ENCODE measurements around the gene PNO1. TPM values are rescaled to one million over a fixed set of nuclear protein-coding genes. Genes with fewer than 3 reads are reported as not detected.
"Not testable (repeated sequence)": the region's sequence is repeated elsewhere in the genome, so short reads cannot be mapped to it uniquely, and the experiment has no call there.

Gene PNO1
- total RNA-seq, 2 experiments from 2014 or later = 27.1 to 29.5 TPM

DNA sequence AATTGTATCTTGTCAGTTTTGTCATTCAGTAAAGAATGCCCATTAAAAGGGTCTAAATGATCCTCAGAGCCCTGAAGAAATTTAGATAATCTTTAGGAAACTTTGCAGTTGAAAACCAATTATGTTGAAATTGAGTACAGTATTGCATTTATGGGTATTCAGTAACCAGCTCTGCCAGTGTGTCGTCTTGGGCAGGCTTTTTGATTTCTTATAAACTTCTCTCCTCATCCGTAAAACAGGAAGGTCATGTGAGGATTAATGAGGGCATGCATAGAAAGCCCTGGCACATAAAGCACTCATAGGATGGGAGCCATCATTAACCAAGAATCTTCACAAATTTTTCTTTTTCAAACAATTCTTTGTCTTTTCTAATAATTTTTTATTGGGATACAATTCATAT, 14.8 kb downstream of the PNO1 start:
- DNase-seq (no peak), ATAC-seq (ENCODE audit: poor library complexity) (no peak)
- H3K36me3 Mint-ChIP-seq (ENCODE audit: low read depth) = peaks cover 49% of the 10 kb centered on the region
- Histone ChIP-seq H3K36me3 (ENCODE audit: insufficient read depth, low read length) (peaks cover 65% of the 10 kb centered on the region), H3K4me1 (ENCODE audit: insufficient read depth, low read length) (no peaks in the 10 kb centered on the region), H3K4me3 (ENCODE audit: low read length) (no peak overlapping the region), H3K27me3 (ENCODE audit: control insufficient read depth in 1 of 2, insufficient read depth in 2 of 2, low read length in 2 of 2) (no peaks in the 10 kb centered on the region), H3K27ac (ENCODE audit: low read depth in 1 of 2, low read length in 2 of 2) (no peak overlapping the region), H3K9me3 (ENCODE audit: control insufficient read depth in 1 of 2, insufficient read depth in 1 of 2, low read length in 2 of 2) (no peaks in the 10 kb centered on the region)
- H3K27ac Mint-ChIP-seq = peak overlapping the region; percentile 50
- no peaks in the 10 kb centered on the region for H3K27me3 Mint-ChIP-seq
- ChIA-PET CTCF (no interaction called here), POLR2A (interaction anchor here (1.1 kb wide), 1 partner anchor 15 kb away, joined by 5 read pairs; the partner anchor contains the start of gene PNO1)
- H3K4me3 Mint-ChIP-seq = no peak overlapping the region
- TF ChIP-seq, protein P1, sequence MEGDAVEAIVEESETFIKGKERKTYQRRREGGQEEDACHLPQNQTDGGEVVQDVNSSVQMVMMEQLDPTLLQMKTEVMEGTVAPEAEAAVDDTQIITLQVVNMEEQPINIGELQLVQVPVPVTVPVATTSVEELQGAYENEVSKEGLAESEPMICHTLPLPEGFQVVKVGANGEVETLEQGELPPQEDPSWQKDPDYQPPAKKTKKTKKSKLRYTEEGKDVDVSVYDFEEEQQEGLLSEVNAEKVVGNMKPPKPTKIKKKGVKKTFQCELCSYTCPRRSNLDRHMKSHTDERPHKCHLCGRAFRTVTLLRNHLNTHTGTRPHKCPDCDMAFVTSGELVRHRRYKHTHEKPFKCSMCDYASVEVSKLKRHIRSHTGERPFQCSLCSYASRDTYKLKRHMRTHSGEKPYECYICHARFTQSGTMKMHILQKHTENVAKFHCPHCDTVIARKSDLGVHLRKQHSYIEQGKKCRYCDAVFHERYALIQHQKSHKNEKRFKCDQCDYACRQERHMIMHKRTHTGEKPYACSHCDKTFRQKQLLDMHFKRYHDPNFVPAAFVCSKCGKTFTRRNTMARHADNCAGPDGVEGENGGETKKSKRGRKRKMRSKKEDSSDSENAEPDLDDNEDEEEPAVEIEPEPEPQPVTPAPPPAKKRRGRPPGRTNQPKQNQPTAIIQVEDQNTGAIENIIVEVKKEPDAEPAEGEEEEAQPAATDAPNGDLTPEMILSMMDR (IDR thresholded peaks at IDR 0.05) = no peak
- H3K9me3 Mint-ChIP-seq = no peaks in the 10 kb centered on the region
- H3K4me1 Mint-ChIP-seq (ENCODE audit: low read depth) = peaks cover 8% of the 10 kb centered on the region
- intact Hi-C loops (cut with DNase I, micrococcal nuclease) = no loop called here

GRCh38 chr2:68172990-68173700, 15.5 kb downstream of the PNO1 start:
- Histone ChIP-seq H3K4me1 (ENCODE audit: insufficient read depth, low read length) (no peaks in the 10 kb centered on the region), H3K36me3 (ENCODE audit: insufficient read depth, low read length) (peaks cover 65% of the 10 kb centered on the region), H3K4me3 (ENCODE audit: low read length) (no peak overlapping the region), H3K27ac (ENCODE audit: low read depth in 1 of 2, low read length in 2 of 2) (no peak overlapping the region), H3K9me3 (ENCODE audit: control insufficient read depth in 1 of 2, insufficient read depth in 1 of 2, low read length in 2 of 2) (no peaks in the 10 kb centered on the region), H3K27me3 (ENCODE audit: control insufficient read depth in 1 of 2, insufficient read depth in 2 of 2, low read length in 2 of 2) (no peaks in the 10 kb centered on the region)
- ChIA-PET CTCF (interaction anchor here (0.7 kb wide), 1 partner anchor 324 kb away, joined by 3 read pairs; no protein-coding TSS in a partner anchor), POLR2A (interaction anchor here (1.1 kb wide), 1 partner anchor 15 kb away, joined by 5 read pairs; the partner anchor contains the start of gene PNO1)
- ATAC-seq (ENCODE audit: poor library complexity) = no peak
- DNase-seq = peak in 2 of 14 experiments; percentile 12 to 17
- H3K27ac Mint-ChIP-seq = peak overlapping the region; percentile 50
- H3K27me3 Mint-ChIP-seq = no peaks in the 10 kb centered on the region
- intact Hi-C loops (cut with DNase I, micrococcal nuclease) = no loop called here
- H3K36me3 Mint-ChIP-seq (ENCODE audit: low read depth) = peaks cover 48% of the 10 kb centered on the region
- TF ChIP-seq, protein P1 (IDR thresholded peaks at IDR 0.05) = no peak
- no peaks in the 10 kb centered on the region for H3K9me3 Mint-ChIP-seq
- H3K4me3 Mint-ChIP-seq = no peak overlapping the region
- peaks cover 2% of the 10 kb centered on the region for H3K4me1 Mint-ChIP-seq (ENCODE audit: low read depth)

- H3K4me3 Mint-ChIP-seq; intact Hi-C loops (cut with DNase I, micrococcal nuclease); H3K9me3 ChIP-seq (ENCODE audit: control insufficient read depth in 1 of 2, insufficient read depth in 1 of 2, low read length in 2 of 2); H3K27me3 Mint-ChIP-seq; ATAC-seq (ENCODE audit: poor library complexity); DNase-seq; H3K9me3 Mint-ChIP-seq; H3K4me3 ChIP-seq (ENCODE audit: low read length); H3K27me3 ChIP-seq (ENCODE audit: control insufficient read depth in 1 of 2, insufficient read depth in 2 of 2, low read length in 2 of 2); H3K27ac Mint-ChIP-seq; H3K27ac ChIP-seq (ENCODE audit: low read depth in 1 of 2, low read length in 2 of 2); H3K4me1 Mint-ChIP-seq (ENCODE audit: low read depth); H3K4me1 ChIP-seq (ENCODE audit: insufficient read depth, low read length): not testable (repeated sequence)
- POLR2A ChIA-PET = interaction anchor here (0.7 to 1.6 kb wide), 2 partner anchors 11 to 76 kb away, joined by 3 to 4 read pairs; no protein-coding TSS in a partner anchor
- CTCF ChIA-PET = interaction anchor here (0.8 to 1.4 kb wide), 2 partner anchors 21 to 23 kb away, joined by 3 read pairs; no protein-coding TSS in a partner anchor
- H3K36me3 Mint-ChIP-seq (ENCODE audit: low read depth) = peaks cover 53% of the 10 kb centered on the region
- H3K36me3 ChIP-seq (ENCODE audit: insufficient read depth, low read length) = peaks cover 73% of the 10 kb centered on the region
Observed at GRCh38 chr2:68175210-68175609, 17.5 kb downstream of the PNO1 start.
